NAMALWA (cell line): Measurements from ENCODE around the gene POTEG.
"Not testable (repeated sequence)": the region's sequence is repeated elsewhere in the genome, so short reads cannot be mapped to it uniquely, and the experiment has no call there.

Experiments used
- DNase-seq: peaks from one replicate; pipeline ENCODE4 v3.0.0-alpha.2; 2015; ENCODE audit warnings: low spot score

The POTEG gene

GRCh38 chr14:19372813-19373500, 61.2 kb downstream of the POTEG start:
- not testable (repeated sequence) for DNase-seq

- DNase-seq = not testable (repeated sequence)
Observed at GRCh38 chr14:19371767-19372166, 62.4 kb downstream of the POTEG start.

GRCh38 chr14:19362803-19363202, 71.3 kb downstream of the POTEG start:
- DNase-seq = not testable (repeated sequence)

GRCh38 chr14:19362323-19362722, 71.8 kb downstream of the POTEG start:
- DNase-seq = not testable (repeated sequence)

- DNase-seq = not testable (repeated sequence)
Observed at GRCh38 chr14:19361636-19362253, 72.4 kb downstream of the POTEG start.

- DNase-seq = not testable (repeated sequence)
Observed at GRCh38 chr14:19360937-19361635, 73.1 kb downstream of the POTEG start.
